GM21737 (cell line): ENCODE measurements around the gene DYRK1A.

Experiments used
- ATAC-seq: cut with Tn5 transposase; IDR thresholded peaks from one replicate; pipeline ENCODE4 v1.9.1; 2021; ENCODE audit warnings: mild to moderate bottlenecking, moderate library complexity; ENCODE audit not compliant: unreplicated experiment

DYRK1A gene

GRCh38 chr21:37365517-37366481 is 774 bp upstream of the DYRK1A start:
- ATAC-seq = peak; percentile 30

- ATAC-seq = peak; percentile 1
Observed at GRCh38 chr21:37367336-37367702, 746 bp downstream of the DYRK1A start.

GRCh38 chr21:37367703-37368540 is 1.3 kb downstream of the DYRK1A start:
- no peak for ATAC-seq

- ATAC-seq = no peak
Observed at GRCh38 chr21:37368541-37369279, 2.1 kb downstream of the DYRK1A start.

GRCh38 chr21:37369307-37369854 is 2.8 kb downstream of the DYRK1A start:
- ATAC-seq = no peak

GRCh38 chr21:37370152-37371040 is 3.8 kb downstream of the DYRK1A start:
- no peak for ATAC-seq

- ATAC-seq = no peak
Observed at GRCh38 chr21:37371041-37371397, 4.4 kb downstream of the DYRK1A start.

GRCh38 chr21:37372127-37372731 is 5.7 kb downstream of the DYRK1A start:
- no peak for ATAC-seq

GRCh38 chr21:37372951-37373350 is 6.4 kb downstream of the DYRK1A start:
- no peak for ATAC-seq

- ATAC-seq = no peak
Observed at GRCh38 chr21:37373539-37373938, 7.0 kb downstream of the DYRK1A start.

GRCh38 chr21:37374027-37374426 is 7.5 kb downstream of the DYRK1A start:
- no peak for ATAC-seq

GRCh38 chr21:37375866-37376574 is 9.4 kb downstream of the DYRK1A start:
- ATAC-seq = no peak

GRCh38 chr21:37378700-37379139 is 12.1 kb downstream of the DYRK1A start:
- no peak for ATAC-seq

GRCh38 chr21:37380349-37381323 is 14.1 kb downstream of the DYRK1A start:
- no peak for ATAC-seq

- no peak for ATAC-seq
Observed at GRCh38 chr21:37381883-37382585, 15.5 kb downstream of the DYRK1A start.

- ATAC-seq = no peak
Observed at GRCh38 chr21:37383086-37383485, 16.5 kb downstream of the DYRK1A start.

- no peak for ATAC-seq
Observed at GRCh38 chr21:37383784-37384311, 17.3 kb downstream of the DYRK1A start.
